ENCODE measurements around the gene HOMER3.

DNA sequence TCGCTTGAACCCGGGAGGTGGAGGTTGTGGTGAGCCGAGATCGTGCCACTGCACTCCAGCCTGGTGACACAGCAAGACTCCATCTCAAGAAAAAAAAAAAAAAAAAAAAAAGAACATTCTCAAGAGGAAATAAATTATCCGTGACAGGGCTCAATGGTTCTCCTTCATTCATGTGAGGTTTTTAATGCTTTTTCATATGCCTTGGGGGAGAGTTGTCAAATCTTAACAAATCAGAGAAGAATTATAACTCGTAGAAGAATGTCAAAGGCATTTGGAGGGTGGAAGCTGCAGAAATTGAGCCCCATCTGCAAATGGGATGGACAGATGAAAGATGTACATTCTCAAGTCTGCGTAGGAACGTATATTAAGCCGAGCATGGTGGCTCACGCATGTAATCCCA, 34.9 kb upstream of the HOMER3 start:
- no peak for TF ChIP-seq GABPA (IDR thresholded peaks at IDR 0.05; ENCODE audit: low read depth)
- TF ChIP-seq, protein P1, sequence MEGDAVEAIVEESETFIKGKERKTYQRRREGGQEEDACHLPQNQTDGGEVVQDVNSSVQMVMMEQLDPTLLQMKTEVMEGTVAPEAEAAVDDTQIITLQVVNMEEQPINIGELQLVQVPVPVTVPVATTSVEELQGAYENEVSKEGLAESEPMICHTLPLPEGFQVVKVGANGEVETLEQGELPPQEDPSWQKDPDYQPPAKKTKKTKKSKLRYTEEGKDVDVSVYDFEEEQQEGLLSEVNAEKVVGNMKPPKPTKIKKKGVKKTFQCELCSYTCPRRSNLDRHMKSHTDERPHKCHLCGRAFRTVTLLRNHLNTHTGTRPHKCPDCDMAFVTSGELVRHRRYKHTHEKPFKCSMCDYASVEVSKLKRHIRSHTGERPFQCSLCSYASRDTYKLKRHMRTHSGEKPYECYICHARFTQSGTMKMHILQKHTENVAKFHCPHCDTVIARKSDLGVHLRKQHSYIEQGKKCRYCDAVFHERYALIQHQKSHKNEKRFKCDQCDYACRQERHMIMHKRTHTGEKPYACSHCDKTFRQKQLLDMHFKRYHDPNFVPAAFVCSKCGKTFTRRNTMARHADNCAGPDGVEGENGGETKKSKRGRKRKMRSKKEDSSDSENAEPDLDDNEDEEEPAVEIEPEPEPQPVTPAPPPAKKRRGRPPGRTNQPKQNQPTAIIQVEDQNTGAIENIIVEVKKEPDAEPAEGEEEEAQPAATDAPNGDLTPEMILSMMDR (IDR thresholded peaks at IDR 0.05; ENCODE audit: insufficient read depth, low read length) = no peak
- TF ChIP-seq POLR2AphosphoS5 (IDR thresholded peaks at IDR 0.05; ENCODE audit: low read depth) = no peak
- TF ChIP-seq, protein P2, sequence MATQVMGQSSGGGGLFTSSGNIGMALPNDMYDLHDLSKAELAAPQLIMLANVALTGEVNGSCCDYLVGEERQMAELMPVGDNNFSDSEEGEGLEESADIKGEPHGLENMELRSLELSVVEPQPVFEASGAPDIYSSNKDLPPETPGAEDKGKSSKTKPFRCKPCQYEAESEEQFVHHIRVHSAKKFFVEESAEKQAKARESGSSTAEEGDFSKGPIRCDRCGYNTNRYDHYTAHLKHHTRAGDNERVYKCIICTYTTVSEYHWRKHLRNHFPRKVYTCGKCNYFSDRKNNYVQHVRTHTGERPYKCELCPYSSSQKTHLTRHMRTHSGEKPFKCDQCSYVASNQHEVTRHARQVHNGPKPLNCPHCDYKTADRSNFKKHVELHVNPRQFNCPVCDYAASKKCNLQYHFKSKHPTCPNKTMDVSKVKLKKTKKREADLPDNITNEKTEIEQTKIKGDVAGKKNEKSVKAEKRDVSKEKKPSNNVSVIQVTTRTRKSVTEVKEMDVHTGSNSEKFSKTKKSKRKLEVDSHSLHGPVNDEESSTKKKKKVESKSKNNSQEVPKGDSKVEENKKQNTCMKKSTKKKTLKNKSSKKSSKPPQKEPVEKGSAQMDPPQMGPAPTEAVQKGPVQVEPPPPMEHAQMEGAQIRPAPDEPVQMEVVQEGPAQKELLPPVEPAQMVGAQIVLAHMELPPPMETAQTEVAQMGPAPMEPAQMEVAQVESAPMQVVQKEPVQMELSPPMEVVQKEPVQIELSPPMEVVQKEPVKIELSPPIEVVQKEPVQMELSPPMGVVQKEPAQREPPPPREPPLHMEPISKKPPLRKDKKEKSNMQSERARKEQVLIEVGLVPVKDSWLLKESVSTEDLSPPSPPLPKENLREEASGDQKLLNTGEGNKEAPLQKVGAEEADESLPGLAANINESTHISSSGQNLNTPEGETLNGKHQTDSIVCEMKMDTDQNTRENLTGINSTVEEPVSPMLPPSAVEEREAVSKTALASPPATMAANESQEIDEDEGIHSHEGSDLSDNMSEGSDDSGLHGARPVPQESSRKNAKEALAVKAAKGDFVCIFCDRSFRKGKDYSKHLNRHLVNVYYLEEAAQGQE (IDR thresholded peaks at IDR 0.05; ENCODE audit: insufficient replicate concordance, low read depth) = no peak
